ENCODE measurements around the gene IL23R. TPM values are rescaled to one million over a fixed set of nuclear protein-coding genes. Genes with fewer than 3 reads are reported as not detected.
A peak's percentile ranks its signal among the peaks of the same experiment; 100 is the strongest.

IL23R gene
- total RNA-seq, 1 donor from 2014 or later = 0.14 TPM

- DNase-seq (ENCODE audit: extremely low spot score, unreplicated experiment) = no peak
- peak; percentile 43 for TF ChIP-seq CTCF (conservative IDR thresholded peaks at IDR 0.05)
- H3K9me3 Mint-ChIP-seq = no peaks in the 10 kb centered on the region
- no peak overlapping the region for H3K4me3 Mint-ChIP-seq
- H3K27ac Mint-ChIP-seq = no peak overlapping the region
- no peaks in the 10 kb centered on the region for H3K4me1 Mint-ChIP-seq (ENCODE audit: unreplicated experiment)
- H3K36me3 Mint-ChIP-seq = no peaks in the 10 kb centered on the region
- H3K27me3 Mint-ChIP-seq = peaks cover 9% of the 10 kb centered on the region
Measured at GRCh38 chr1:67298762-67299161, 132.5 kb downstream of the IL23R start.

GRCh38 chr1:67299296-67299695, 133.0 kb downstream of the IL23R start:
- Mint-ChIP-seq H3K27me3 (peaks cover 11% of the 10 kb centered on the region), H3K36me3 (no peaks in the 10 kb centered on the region), H3K27ac (no peak overlapping the region), H3K9me3 (no peaks in the 10 kb centered on the region), H3K4me3 (no peak overlapping the region), H3K4me1 (ENCODE audit: unreplicated experiment) (no peaks in the 10 kb centered on the region)
- no peak for TF ChIP-seq CTCF (conservative IDR thresholded peaks at IDR 0.05)
- DNase-seq (ENCODE audit: extremely low spot score, unreplicated experiment) = no peak

- Mint-ChIP-seq H3K27ac (no peak overlapping the region), H3K9me3 (no peaks in the 10 kb centered on the region), H3K4me3 (no peak overlapping the region), H3K4me1 (ENCODE audit: unreplicated experiment) (no peaks in the 10 kb centered on the region), H3K27me3 (peaks cover 17% of the 10 kb centered on the region), H3K36me3 (no peaks in the 10 kb centered on the region)
- no peak for DNase-seq (ENCODE audit: extremely low spot score, unreplicated experiment)
- no peak for TF ChIP-seq CTCF (conservative IDR thresholded peaks at IDR 0.05)
Measured at GRCh38 chr1:67300561-67300960, 134.3 kb downstream of the IL23R start.

GRCh38 chr1:67304023-67304422, 137.8 kb downstream of the IL23R start:
- no peak for TF ChIP-seq CTCF (conservative IDR thresholded peaks at IDR 0.05)
- peaks cover 40% of the 10 kb centered on the region for H3K27me3 Mint-ChIP-seq
- H3K4me3 Mint-ChIP-seq = no peak overlapping the region
- no peaks in the 10 kb centered on the region for H3K36me3 Mint-ChIP-seq
- H3K27ac Mint-ChIP-seq = no peak overlapping the region
- H3K9me3 Mint-ChIP-seq = no peaks in the 10 kb centered on the region
- DNase-seq (ENCODE audit: extremely low spot score, unreplicated experiment) = no peak
- peaks cover 4% of the 10 kb centered on the region for H3K4me1 Mint-ChIP-seq (ENCODE audit: unreplicated experiment)

- no peak for TF ChIP-seq CTCF (conservative IDR thresholded peaks at IDR 0.05)
- Mint-ChIP-seq H3K4me1 (ENCODE audit: unreplicated experiment) (peaks cover 4% of the 10 kb centered on the region), H3K36me3 (no peaks in the 10 kb centered on the region), H3K27me3 (peaks cover 51% of the 10 kb centered on the region), H3K4me3 (peak overlapping the region; percentile 63), H3K9me3 (no peaks in the 10 kb centered on the region), H3K27ac (no peak overlapping the region)
- DNase-seq (ENCODE audit: extremely low spot score, unreplicated experiment) = no peak
Measured at GRCh38 chr1:67306547-67306946, 140.3 kb downstream of the IL23R start.
